Neural progenitor cell (in vitro differentiated cells): ENCODE data around the gene PSMG1.

Source experiments
- CTCF ChIP-seq: fragments of 200-600 bp; sonication (generic); IDR thresholded peaks from 2 replicates; pipeline ENCODE4 v1.5.1; 2017; ENCODE audit warnings: antibody characterized with exemption, mild to moderate bottlenecking
- EZH2 ChIP-seq: fragments of 200-600 bp; sonication (generic); IDR thresholded peaks from 2 replicates; pipeline ENCODE4 v1.6.1; 2017; ENCODE audit warnings: antibody characterized with exemption, mild to moderate bottlenecking, moderate library complexity

- TF ChIP-seq CTCF, result no peak
- TF ChIP-seq EZH2, result no peak
Observed at GRCh38 chr21:39169906-39170305, 13.3 kb downstream of the PSMG1 start.
